GOT3 (cell line): ENCODE measurements around the gene LMX1B.
"Not testable (repeated sequence)": the region's sequence is repeated elsewhere in the genome, so short reads cannot be mapped to it uniquely, and the experiment has no call there.

Experiments used
- DNase-seq: peaks from one replicate; lab custom pipeline; 2025; ENCODE audit warnings: mixed read lengths; lab: John Stamatoyannopoulos, UW

Gene LMX1B

DNA sequence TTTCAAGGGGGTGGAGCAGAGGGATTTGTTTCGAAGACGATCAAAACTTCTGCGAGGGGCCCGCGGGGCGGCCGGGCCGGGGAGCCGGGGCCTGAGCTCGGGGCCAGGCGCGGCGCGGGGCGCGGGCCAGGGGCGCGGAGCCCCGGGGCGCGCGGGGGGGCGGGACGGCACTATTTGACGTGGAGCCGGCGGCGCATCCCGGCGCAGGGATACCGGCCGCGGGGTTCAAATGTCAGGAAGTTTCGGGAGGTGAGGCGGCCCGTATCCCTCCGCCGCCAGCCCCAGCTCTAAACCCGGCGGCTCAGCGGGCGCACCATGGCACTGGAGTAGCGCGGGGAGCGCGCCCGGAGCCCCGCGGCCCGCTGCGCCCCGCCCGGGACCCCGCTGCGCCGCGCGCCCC is at the start of gene LMX1B:
TSS of gene LMX1B (plus strand) at position 278 of the 400 bp plus-strand sequence. CDS start 522 bp downstream, outside the sequence.
- no peak for DNase-seq

DNA sequence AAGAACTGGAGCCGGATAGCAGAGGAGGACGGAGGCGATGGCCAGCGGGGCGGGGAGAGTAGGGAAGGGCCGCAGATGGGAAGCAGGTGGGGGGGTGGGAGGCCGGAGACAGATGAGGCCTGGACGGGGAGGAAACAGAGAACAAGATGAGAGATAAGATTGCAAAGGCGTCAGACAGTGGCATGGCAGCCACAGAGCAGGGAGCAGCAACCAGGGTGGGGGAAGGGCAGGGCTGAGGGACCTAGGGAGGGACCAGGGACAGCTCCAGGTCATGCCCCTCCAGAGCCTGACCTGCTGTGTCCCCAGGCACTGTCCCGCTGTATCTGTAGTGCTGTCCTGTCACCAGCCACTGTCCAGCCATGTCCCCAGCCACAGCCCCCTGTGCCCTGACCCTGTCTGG is 49.6 kb upstream of the LMX1B start:
- DNase-seq: no peak

DNA sequence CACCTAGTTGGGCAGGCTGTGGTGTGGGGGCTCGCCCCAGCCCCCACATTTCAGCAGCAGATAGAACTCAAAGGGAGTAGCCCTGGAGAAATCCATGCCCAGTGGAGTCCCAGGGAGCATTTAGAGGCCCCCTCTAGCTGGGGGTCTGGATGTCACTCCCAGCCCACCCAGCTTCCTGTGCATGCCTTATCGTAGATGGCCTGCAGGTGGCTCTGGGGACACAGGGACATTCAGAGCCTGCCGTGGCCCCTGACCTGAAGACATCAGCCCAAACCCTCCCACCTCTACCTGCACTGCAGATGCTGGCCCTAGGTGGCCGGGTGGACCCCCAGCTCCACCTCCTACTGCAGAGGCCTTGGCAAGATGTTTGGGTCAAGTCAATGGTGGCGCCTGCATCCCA is 49.0 kb upstream of the LMX1B start:
- no peak for DNase-seq

DNA sequence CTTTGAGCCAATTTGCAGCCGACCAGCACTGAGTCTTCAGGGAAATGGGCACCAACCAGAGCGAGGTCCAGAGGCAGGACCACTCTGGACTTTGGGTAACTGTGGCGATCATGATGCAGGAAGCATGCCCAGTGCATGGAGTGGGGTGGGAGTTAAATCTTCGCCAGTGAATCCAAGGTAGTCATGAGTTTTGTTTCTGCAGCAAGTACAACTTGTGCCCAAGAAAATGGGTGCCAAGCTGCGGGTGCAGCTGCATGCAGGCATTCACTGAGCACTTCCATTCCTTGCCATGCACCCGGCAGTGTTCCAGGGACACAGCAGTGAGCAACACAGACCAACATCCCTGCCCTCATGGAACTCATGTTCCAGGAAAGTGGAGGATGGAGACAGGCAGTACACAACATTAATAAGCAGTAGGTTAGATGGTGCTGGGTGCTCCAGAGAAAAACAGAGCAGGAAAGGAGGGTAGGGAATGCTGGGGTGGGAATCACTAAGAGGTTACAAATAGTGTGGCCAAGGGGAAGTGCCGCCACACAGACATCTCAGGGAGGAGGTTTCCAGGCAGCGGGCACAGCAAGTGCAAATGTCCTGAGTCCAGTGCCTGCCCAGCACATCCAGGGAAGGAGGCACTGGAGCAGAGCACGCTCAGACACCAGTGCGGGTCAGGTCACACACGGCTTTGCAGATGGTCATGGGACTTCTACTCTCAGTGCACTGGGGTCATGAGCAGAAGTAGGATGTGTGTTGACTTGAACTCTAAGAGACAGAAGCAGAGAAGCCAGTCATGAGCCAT is 48.2 kb upstream of the LMX1B start:
- DNase-seq: no peak

DNA sequence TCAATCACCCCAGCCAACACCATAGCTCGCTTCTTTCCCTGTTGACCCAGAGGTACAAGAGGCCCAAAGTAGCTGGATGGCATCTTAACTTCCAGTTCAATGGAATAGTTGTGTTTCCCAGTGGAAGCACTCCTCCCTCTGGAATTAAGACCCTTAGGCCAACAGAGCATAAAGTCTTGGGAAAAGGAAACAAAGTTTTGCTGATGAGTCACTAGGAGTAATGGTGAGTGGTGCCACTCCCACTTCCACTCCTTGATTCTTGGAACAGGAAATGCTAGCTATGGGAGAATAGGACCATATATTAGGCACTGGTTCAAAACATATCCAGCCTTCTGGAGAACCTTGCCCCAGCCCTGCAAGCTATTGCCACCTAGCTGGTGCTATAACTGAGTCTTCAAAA is 44.7 kb upstream of the LMX1B start:
- DNase-seq: no peak

DNA sequence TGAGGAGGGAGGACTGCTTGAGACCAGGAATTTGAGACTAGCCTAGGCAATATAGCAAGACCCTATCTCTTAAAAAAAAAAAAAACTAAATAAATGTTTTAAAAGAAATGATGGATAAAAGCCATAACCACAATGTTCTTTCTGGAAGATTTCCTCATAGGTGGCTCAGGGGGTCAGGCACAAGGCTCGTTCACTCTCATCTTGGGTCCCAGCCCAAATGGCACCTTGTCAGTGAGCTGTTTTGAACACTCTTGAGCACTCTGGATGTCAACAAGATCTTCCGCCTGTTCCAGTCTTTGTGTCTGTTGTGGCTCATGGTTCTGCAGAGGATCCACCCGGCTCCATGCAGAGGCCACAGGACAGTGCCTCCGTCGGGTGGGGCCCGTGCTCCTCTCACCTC is 35.7 kb upstream of the LMX1B start:
- no peak for DNase-seq

DNA sequence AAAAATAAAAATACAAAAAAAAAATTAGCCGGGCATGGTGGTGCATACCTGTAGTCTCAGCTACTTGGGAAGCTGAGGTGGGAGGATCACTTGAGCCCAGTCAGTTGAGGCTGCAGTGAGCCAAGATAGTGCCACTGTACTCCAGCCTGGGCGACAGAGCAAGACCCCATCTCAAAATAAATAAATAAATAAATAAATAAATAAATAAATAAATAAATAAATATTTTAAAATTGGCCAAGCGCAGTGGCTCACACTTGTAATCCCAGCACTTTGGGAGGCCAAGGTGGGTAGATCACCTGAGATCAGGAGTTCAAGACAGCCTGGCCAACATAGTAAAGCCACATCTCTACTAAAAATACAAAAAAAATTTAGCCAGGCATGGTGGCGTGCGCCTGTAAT is 33.4 kb upstream of the LMX1B start:
- DNase-seq: not testable (repeated sequence)

DNA sequence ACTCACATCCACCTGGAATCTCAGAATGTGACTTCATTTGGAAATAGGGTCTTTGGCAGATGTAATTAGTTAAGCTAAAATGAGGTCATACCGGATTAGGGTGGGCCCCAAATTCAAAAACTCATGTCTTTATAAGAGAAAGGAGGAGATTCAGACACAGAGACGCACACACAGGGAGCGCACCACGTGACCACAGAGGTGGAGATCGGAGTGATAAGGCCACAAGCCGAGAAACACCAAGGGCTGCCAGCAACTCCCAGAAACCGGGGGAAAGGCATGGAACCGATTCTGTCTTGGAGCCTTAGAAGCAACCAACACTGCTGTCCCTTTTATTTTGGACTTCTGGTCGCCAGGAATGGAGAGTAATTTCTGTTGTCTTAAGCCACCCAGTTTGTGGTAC is 31.8 kb upstream of the LMX1B start:
- DNase-seq: no peak

DNA sequence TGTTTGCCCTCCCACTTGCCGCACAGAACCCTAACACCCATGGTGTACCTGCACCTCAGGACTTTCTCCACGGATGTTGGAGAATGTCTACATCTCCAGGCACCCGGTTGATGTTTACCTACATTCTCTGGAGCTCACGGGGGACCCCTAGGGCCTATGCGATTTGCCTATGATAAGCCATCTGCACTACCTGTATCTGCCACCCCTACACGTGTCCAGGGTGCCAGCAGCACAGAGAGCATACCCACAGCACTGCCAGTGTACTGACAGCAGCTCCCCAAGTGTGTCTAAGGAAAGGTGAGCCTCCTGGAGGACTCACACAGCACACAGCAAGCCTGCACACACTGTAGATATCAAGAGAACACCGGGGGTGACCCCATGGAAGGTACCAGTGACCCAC is 31.3 kb upstream of the LMX1B start:
- no peak for DNase-seq

DNA sequence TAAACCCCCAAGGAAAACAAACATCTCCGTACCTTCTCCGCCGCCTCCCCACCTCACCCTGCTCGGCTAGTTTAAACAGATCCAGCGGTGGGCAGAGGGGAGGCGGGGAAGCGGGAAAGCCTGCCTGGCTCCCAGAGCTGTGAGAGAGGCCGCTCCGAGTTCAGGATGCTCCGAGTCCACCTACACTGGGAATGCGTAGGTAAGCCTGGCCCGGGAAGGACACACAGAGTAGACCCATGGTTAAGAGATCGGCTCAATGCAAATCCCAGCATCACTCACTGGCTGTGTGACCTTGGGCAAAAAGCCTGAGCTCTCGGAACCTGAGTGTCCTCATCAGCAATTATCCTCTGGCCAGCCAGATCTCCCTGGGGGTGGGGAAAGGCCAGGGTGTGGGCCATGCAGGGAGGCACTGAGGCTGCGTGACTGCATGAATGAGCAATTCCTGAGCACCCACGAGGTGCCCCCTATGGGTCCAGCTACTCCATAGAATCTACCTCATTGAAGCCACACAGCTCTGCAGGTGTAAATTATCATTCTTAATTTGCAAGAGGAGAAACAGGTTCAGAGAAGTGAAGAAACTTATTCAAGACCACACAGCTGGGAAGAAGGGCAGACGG is 30.5 kb upstream of the LMX1B start:
- no peak for DNase-seq

DNA sequence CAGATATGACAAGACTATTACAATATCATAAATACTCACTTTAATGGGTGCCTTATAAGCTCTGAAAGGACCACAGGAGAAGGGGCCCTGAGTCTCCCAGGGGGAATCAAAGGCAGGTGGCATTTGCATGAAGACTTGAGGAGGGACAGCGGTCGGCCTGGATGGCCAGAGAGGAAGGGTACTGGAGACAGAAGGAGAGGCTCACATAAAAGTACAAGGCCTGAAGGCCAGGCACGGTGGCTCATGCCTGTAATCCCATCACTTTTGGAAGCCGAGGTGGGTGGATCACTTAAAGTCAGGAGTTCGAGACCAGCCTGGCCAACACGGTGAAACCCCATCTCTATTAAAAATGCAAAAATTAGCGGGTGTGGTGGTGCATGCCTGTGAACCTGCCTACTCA is 29.1 kb upstream of the LMX1B start:
- no peak for DNase-seq

DNA sequence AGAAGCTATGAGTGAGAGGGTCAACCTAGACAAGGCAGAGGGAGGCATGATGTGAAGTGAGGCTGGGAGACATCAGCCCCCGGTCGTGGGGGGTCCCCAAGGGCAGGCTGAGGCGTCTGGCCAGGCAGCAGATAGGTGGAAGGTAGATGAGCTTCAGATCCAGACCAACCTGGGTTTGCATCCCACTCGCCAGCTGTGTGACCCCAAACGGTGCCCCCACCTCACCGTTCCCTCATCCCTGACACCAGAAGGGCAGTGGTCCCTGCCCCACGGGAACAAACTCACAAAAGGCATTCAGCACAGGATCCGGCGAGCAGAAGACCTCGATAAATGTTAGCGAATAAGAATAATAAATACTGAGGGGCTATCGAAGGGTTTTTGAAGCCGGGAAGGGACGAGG is 27.5 kb upstream of the LMX1B start:
- DNase-seq: no peak

DNA sequence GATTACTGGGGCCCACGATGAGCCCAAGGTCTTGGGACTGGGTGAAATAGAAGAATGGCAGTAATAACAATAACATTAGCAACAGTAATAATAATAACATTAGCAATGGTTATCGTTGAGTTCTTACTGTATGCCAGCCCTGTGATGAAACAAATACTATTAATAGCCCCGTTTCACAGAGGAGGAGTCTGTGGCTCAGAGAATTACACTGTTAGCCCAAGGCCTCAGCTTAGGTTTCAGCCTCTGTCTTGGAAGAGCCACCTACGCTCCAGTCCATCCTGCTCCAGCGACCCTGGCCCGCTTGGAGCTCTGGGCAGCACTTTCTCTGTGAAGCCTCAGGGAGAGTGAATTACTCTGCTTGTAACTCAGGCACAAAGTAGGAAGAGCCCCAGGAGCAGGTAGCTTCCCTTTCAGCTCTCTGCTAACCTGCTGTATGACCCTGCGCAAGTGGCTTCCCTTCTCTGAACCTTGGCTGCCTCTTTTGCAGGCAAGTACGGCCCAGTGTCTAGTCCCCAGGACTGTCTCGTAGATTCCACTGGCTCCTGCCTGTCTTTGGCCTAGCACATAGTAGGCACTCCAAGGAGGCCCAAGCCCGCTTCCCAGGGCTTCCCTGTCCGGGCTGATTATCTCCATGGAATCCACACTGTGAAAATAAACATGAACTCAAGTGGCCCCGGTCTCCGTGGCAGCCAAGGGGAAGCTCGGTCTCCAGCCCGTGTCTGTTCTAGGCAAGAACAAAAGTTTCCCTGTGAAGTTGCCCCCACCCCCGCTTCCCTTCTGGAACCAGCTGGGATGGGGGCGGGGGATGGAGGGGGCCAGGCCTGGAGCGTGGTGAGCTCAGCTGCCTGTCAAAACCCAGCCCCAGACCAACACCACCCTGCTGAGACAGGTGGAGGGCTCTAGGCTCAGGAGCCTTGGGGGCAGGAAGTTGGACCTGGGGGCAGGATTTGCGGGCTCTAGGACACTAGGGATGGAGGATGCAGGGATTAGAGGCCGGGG is 26.2 kb upstream of the LMX1B start:
- no peak for DNase-seq

DNA sequence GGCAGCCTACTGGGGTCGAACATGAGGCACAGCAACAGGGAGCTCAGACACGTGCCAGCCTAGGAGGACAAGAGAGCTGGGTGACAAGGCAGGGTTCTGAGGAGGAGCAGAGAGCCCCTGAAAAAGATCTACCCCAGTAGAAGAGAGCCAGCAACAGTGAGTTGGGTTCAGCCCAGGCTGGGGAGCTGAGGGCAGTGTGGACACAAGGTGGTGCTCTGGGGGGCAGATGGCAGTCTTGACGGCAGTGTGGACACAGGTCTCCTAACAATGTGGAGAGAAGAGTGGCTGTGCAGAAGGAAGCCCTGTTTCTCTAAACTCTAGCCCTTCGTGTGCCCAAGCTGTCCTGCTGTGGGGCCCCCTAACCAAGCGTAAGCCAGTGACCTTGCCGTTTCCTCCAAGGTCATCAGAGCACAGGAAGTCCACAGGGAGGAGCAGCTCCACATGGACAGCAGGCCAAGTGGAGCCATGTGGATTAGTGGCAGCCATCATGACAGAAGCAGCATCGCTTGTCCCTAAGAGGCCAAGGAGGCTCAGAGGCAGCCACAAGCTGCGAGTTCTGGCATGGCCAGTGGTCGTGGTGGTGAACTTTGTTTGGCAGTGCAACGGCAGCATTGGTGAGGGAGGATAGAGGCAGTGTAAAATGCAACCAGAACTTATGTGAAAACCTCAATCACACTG is 25.1 kb upstream of the LMX1B start:
- DNase-seq: no peak

DNA sequence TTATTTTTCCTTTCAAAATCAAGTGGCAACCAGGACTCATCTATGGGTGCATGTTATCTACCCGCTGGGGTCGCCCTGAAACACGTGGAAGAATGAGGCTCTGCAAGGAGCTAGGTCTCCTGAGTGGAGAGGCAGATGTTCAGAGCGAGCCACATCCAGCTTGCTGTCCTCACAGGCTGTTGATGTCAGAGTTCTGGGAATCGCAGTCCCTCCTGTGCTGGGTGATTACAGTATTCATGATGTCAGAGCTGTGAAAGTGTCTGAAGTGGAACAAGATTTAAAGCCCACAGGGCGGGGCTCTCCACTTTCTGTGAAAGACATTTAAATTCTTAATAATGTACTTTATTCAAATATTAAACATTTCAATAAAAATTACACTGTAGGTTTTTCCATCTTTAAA is 24.4 kb upstream of the LMX1B start:
- no peak for DNase-seq

DNA sequence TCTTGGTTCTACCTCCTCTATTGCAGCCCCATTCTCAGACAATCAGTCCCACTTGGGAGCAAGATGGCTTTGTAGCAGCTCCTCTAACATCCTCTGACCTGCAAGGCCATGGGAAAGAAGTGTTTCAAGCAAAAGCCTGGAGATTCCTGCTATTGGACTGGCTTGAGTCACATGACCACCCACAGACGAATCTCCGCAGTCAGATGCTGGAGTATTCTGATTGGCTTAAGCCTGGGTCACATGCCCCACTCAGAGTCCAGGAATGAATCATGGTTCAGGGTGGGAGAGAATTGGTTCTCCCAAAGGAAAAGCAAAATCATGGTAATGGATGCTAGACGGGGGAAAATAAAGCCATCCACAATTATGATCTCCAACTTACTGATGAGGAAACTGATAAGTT is 22.6 kb upstream of the LMX1B start:
- DNase-seq: no peak

DNA sequence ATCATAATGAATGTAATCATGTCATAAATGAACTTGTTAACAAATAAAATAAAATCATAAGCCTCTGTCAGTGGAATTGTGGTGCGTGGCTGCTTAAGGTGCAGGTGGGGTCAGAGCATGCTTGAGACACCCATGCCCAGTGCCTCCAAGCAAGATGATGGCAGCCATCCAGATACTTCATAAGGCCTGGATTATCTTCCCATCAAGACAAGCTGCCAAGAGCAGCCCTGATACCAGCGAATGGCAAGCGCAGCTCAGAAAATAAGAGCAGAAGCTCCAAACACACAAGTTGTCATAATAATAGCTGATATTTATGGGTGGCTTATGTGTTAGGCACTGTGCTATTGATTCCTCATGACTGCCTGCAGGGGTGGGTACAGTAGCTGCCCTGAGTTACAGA is 21.8 kb upstream of the LMX1B start:
- no peak for DNase-seq

DNA sequence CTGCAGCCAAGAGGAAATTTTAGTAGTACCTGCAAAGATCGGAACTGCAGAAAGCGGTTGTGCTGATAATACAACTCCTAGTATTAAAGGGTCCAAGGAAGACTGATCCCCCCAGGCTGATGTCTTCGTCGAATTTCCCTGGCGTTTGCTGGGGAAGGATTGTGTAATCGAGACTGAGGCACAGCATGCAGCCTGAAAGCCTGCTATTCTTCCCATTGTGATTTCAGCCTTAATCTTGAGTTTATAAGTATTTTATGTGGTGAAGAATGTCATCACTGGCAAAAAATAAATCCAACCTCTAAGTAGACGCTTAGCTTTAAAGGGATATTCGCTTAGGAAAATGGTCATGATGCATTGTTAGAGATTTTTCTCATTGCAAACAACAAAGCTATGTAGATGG is 21.3 kb upstream of the LMX1B start:
- DNase-seq: no peak

DNA sequence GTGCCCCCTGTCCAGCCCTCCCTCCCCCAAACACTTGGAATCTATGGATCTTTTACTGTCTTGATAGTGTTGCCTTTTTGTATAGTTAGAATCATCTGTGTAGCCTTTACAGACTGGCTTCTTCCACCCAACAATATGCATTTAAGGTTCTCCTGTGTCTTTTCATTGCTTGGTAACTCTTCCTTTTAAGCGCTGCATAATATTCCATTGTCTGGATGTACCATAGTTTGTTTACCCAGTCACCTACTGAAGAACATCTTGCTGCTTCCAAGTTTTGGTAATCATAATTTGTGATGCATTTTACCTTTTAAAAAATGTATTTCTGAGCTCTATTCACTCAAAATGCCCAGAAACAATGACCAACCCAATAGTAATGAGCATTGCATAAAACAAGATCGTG is 17.7 kb upstream of the LMX1B start:
- no peak for DNase-seq

DNA sequence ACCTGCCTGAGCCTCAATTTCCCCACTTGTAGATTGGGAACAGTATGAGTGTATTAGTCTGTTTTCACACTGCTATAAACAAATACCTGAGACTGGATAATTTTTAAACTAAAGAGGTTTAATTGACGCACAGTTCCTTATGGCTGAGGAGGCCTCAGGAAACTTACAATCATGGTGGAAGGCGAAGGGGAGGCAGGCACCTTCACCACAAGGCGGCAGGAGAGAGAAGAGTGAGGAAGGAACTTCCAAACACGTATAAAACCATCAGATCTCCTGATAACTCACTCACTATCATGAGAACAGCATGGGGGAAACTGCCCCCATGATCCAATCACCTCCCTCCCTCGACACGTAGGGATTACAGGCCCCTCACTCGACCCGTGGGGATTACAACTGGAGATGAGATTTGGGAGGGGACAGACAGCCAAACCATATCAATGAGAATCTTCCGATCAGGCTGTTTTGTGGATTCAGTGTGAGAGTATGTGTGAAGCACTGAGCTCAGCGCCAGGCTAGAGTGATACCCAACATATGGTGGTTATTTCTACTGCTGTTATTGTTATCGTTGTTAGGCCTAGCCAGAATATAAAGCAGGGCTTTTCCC is 14.6 kb upstream of the LMX1B start:
- DNase-seq: no peak
